ENCODE results near the gene ZSCAN9.

DNA sequence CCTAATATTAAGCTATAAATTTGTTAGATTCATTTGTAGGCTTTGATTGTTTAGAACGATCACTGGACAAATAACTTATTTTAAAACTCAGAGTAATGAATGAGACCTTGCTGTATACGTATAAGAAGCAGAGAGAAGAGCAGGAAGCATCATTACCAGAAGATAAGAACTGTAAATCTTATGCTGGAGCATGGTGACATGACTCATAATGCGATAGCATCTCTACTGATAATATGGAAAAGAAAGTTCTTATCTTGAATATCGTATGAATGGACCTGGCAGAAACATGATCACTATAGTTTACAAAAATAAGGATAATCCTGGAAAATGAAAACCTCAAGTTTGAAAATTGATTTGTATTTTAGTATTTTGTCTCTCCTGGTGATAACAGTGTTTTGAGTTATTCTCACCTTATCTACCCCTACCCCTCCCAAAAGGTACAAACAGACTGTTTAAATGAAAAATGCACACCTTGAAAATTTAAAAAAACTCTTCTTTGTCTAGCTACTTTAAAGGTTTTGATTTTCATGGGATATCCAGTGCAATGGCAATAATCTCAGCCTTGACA is 39.8 kb downstream of the ZSCAN9 start:
- TF ChIP-seq, protein P1, sequence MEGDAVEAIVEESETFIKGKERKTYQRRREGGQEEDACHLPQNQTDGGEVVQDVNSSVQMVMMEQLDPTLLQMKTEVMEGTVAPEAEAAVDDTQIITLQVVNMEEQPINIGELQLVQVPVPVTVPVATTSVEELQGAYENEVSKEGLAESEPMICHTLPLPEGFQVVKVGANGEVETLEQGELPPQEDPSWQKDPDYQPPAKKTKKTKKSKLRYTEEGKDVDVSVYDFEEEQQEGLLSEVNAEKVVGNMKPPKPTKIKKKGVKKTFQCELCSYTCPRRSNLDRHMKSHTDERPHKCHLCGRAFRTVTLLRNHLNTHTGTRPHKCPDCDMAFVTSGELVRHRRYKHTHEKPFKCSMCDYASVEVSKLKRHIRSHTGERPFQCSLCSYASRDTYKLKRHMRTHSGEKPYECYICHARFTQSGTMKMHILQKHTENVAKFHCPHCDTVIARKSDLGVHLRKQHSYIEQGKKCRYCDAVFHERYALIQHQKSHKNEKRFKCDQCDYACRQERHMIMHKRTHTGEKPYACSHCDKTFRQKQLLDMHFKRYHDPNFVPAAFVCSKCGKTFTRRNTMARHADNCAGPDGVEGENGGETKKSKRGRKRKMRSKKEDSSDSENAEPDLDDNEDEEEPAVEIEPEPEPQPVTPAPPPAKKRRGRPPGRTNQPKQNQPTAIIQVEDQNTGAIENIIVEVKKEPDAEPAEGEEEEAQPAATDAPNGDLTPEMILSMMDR (IDR thresholded peaks at IDR 0.05), result no peak
- TF ChIP-seq POLR2AphosphoS5 (IDR thresholded peaks at IDR 0.05), result no peak
